GM20000 (cell line): Measurements from ENCODE around the gene CRYBB3.

Experiments used
- DNase-seq: peaks from one replicate; pipeline ENCODE4 v3.0.0; 2012; ENCODE audit warnings: low spot score
- CTCF ChIP-seq: IDR thresholded peaks from 2 replicates; pipeline ENCODE4 v1.5.1; 2012; ENCODE audit warnings: mild to moderate bottlenecking, control low read depth; ENCODE audit errors: extremely low read depth, missing control alignments

The CRYBB3 gene

GRCh38 chr22:25167834-25168601 is 31.6 kb upstream of the CRYBB3 start:
- no peak for DNase-seq
- TF ChIP-seq CTCF: no peak

GRCh38 chr22:25169278-25170031 is 30.2 kb upstream of the CRYBB3 start:
- DNase-seq: no peak
- TF ChIP-seq CTCF: no peak

- TF ChIP-seq CTCF: no peak
- no peak for DNase-seq
Measured at GRCh38 chr22:25170426-25170980, 29.2 kb upstream of the CRYBB3 start.

GRCh38 chr22:25172153-25172552 is 27.5 kb upstream of the CRYBB3 start:
- TF ChIP-seq CTCF: peak; percentile 39
- peak; percentile 58 for DNase-seq

- no peak for DNase-seq
Measured at GRCh38 chr22:25174156-25174887, 25.3 kb upstream of the CRYBB3 start.

GRCh38 chr22:25174888-25175411 is 24.7 kb upstream of the CRYBB3 start:
- no peak for DNase-seq
- no peak for TF ChIP-seq CTCF

More at GRCh38 chr22:25174156-25174887, 25.3 kb upstream of the CRYBB3 start:
- no peak for TF ChIP-seq CTCF

- no peak for TF ChIP-seq CTCF
- DNase-seq: no peak
Measured at GRCh38 chr22:25176175-25176574, 23.5 kb upstream of the CRYBB3 start.
